Kidney (tissue), 14 donors: Measurements from ENCODE around the gene IRF1. TPM values are rescaled to one million over a fixed set of nuclear protein-coding genes. Genes with fewer than 3 reads are reported as not detected.

ENCODE experiments used
- DNase-seq, 5 donors: peaks; one replicate each; pipeline ENCODE4 v3.0.0-alpha.2; 2013 to 2020
- FAIRE-seq: peaks from 2 replicates; lab custom pipeline; 2012; peaks lifted over from hg19 to GRCh38; lab: Jason Lieb, UNC
- H3K27ac ChIP-seq, 2 donors: one replicate each; pipeline ENCODE4 v1.7.0; 2013; ENCODE audit warnings: low read depth in 2 of 2, low read length in 2 of 2, inconsistent platforms in 1 of 2
- H3K27me3 ChIP-seq: one replicate; pipeline ENCODE4 v1.7.1; 2013; ENCODE audit warnings: low read length, inconsistent platforms; ENCODE audit not compliant: control insufficient read depth, insufficient read depth
- H3K36me3 ChIP-seq, 3 donors: one replicate each; pipeline versions ENCODE4 v1.7.0 to v1.7.1; 2013; ENCODE audit warnings: low read length in 3 of 3, control low read depth in 1 of 3, inconsistent platforms in 1 of 3; ENCODE audit not compliant: insufficient read depth in 3 of 3, control insufficient read depth in 2 of 3
- H3K4me1 ChIP-seq, 3 donors: one replicate each; pipeline versions ENCODE4 v1.7.0 to v1.7.1; 2013; ENCODE audit warnings: low read length in 3 of 3, inconsistent platforms in 1 of 3, low read depth in 1 of 3; ENCODE audit not compliant: control insufficient read depth in 2 of 3, insufficient read depth in 2 of 3
- H3K4me3 ChIP-seq, 3 donors: one replicate each; pipeline versions ENCODE4 v1.7.0 to v1.8.1; 2013; ENCODE audit warnings: low read length in 3 of 3, control low read depth in 1 of 3, inconsistent platforms in 1 of 3
- H3K9ac ChIP-seq, 3 donors: one replicate each; pipeline versions ENCODE4 v1.7.0 to v1.7.1; 2013; ENCODE audit warnings: low read length in 3 of 3, control low read depth in 1 of 3, inconsistent platforms in 1 of 3
- H3K9me3 ChIP-seq, 3 donors: one replicate each; pipeline versions ENCODE4 v1.7.0 to v1.7.1; 2013; ENCODE audit warnings: low read length in 3 of 3, control low read depth in 1 of 3, inconsistent platforms in 1 of 3; ENCODE audit not compliant: control insufficient read depth in 2 of 3, insufficient read depth in 1 of 3
- intact Hi-C: fragments of 100-400 bp; cut with DNase I; formaldehyde crosslinking; loops from one replicate; pipeline ENCODE4 v1.11.1; 2022
- polyA plus RNA-seq: library from polyadenylated mRNA; stranded (reverse); fragments of 350-450 nt; fragmentation: Illumina TruSeq; extraction: RNeasy Lipid Tissue Mini Kit (QIAGEN cat#74804); gene quantifications from one replicate; pipeline ENCODE4 v1.2.3, GENCODE V29; 2014; ENCODE audit warnings: low read depth, low replicate concordance; ENCODE audit not compliant: insufficient read depth
- total RNA-seq: library from RNA; stranded (reverse); fragmentation: NEBNext Ultra II Directional; extraction: Animal tissue kit (Norgen Biotek cat#: 25700); gene quantifications from one replicate; pipeline ENCODE4 v1.2.1, GENCODE V29; 2021
- TF ChIP-seq, protein P1 (sequence below): IDR thresholded peaks from 3 replicates; pipeline ENCODE4 v1.5.1; 2012; ENCODE audit warnings: mild to moderate bottlenecking, moderate library complexity, borderline replicate concordance; ENCODE audit not compliant: insufficient read depth; ENCODE audit errors: extremely low read depth
- donor health status: control.
- donor health status: control.
- donor health status: control.
- donor health status: control.
- donor health status: control.
- donor health status: DM: yes; HTN: yes; CAD: no.
- donor health status: Normal renal cell carcinoma (clear cell type).

The IRF1 gene
- total and polyA plus RNA-seq, 2 donors from 2014 or later, result 20.5 to 55.6 TPM

DNA sequence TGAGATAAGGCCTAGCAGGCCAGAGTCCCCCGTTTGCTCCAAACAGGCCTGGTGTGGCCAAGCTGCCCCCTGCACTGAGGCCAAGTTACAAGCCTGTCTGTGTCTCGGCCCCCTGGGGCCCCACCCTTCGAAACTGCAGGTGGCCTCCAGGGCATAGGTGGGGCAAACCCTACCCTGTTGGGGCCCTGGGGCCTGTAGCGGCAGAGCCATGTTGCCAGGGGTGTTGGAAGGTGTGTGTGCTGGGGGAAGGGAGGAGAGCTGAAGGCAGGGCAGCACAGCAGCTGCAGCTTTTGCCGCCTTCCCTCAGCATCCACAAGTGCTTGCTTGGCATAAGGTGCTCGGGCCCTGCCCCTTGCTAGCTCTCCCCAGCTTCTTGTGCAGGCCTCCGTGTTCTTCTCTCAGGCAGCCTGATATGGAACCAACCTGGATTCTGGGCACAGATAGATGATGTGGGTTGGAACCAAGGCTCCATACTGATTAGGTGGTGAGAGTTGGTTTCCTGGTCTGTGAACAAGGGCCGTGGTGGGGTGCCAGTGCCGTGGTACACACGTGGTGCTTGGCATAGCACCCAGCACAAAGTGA is 12.7 kb downstream of the IRF1 start:
- Histone ChIP-seq H3K27ac (no peak overlapping the region), H3K4me1 (peaks cover 0 to 25% (median 4%) of the 10 kb centered on the region in 3 donors), H3K36me3 (no peaks in the 10 kb centered on the region), H3K9me3 (no peaks in the 10 kb centered on the region), H3K27me3 (no peaks in the 10 kb centered on the region), H3K9ac (no peak overlapping the region), H3K4me3 (no peak overlapping the region)
- DNase-seq (peak in 1 of 5 donors; percentile 56), FAIRE-seq (no peak)
- intact Hi-C loops, result no loop called here
- TF ChIP-seq, protein P1, sequence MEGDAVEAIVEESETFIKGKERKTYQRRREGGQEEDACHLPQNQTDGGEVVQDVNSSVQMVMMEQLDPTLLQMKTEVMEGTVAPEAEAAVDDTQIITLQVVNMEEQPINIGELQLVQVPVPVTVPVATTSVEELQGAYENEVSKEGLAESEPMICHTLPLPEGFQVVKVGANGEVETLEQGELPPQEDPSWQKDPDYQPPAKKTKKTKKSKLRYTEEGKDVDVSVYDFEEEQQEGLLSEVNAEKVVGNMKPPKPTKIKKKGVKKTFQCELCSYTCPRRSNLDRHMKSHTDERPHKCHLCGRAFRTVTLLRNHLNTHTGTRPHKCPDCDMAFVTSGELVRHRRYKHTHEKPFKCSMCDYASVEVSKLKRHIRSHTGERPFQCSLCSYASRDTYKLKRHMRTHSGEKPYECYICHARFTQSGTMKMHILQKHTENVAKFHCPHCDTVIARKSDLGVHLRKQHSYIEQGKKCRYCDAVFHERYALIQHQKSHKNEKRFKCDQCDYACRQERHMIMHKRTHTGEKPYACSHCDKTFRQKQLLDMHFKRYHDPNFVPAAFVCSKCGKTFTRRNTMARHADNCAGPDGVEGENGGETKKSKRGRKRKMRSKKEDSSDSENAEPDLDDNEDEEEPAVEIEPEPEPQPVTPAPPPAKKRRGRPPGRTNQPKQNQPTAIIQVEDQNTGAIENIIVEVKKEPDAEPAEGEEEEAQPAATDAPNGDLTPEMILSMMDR, result no peak

DNA sequence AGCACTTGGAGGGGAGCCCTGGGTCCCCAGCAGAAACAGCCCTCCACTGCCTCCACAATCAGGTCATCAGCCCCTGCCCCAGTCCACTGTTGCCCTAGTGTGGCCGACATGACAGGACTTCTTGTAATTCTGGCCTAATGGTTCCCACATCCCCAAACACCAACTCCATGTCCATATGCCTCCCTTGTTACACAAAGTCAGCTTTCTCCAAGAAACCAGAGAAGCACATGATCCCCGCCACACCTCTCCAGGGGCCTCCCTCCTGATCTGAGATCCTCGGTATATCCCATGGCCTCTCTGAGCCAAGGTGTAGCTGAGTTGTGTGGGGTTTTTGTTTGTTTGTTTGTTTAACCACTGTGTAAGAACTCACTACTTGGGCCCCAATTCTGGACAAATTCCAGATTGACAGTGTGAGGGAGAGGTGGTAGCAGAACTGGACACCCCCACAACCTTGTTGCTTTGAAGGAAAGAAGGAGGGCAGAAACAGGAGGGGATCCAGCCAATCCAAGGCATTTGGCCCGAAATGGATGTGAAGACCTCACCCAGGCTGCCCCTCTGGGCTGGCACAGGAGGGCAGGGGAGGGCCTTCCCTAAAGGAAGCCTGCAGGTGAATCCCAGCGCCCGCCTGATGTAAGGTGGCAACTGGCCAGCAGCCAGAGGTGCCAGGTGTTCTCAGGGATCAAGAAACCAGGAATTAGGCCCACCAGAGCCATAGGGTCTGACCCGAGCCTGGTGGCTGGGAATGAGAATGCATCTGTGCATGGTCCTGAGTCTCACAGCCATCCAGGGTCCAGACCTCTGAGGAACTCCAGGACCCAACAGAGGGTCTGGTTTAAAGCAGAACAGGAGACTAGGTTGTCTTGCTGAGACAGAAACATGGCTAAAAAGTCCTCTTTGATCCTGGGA is 13.4 kb downstream of the IRF1 start:
- TF ChIP-seq, protein P1, result no peak
- Histone ChIP-seq H3K4me1 (peaks cover 0 to 25% (median 4%) of the 10 kb centered on the region in 3 donors), H3K9me3 (no peaks in the 10 kb centered on the region), H3K9ac (no peak overlapping the region), H3K4me3 (no peak overlapping the region), H3K27me3 (no peaks in the 10 kb centered on the region), H3K27ac (no peak overlapping the region), H3K36me3 (no peaks in the 10 kb centered on the region)
- intact Hi-C loops, result no loop called here
- DNase-seq (peak in 1 of 5 donors; percentile 78), FAIRE-seq (no peak)

DNA sequence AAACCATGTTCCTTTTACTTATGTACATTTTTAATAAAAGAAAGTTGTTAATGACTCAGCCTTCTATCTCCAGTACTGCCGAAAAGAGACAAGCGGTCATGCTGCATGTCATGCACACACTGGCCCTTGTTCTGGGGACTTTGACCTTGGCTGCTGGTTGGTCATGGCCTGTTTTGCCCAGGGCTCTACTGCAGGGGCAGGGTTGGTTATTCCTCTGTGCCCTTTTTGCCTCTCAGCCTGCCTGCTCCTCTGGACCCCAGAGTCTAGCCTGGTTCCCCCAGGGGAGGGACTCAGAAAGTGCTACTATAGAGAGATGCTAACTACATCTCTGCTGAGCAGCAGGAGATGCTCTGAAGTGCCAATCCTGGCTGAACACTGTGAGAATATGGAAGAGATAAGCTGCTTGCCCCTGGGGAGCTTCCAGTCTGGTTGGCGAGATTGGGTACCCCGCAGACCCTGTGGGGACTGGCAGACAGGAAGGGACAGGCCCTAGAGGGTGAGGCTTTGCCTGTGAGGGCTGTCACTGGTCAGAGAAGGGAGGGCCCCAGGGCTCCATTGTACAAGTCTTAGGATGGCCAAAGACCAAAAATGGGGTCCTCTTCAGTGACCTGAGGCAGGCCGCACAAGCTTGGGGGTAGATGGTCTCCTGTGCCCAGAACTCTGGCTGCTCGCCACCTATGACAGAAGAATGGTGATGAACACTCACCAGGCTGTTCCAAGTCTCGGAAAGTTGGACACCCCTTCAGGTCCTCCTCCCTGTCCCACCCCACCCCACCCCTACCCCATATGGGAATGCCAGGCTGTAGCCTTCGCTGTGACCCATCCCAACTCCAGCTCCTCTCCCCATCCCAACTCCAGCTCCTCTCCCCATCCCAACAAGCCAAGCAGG is 14.3 kb downstream of the IRF1 start:
- H3K9me3 ChIP-seq, result no peaks in the 10 kb centered on the region
- TF ChIP-seq, protein P1, result no peak
- H3K4me1 ChIP-seq, result peaks cover 0 to 28% (median 4%) of the 10 kb centered on the region in 3 donors
- no peak overlapping the region for H3K4me3 ChIP-seq
- H3K36me3 ChIP-seq, result no peaks in the 10 kb centered on the region
- H3K27ac ChIP-seq, result no peak overlapping the region
- peak in 1 of 5 donors; percentile 63 for DNase-seq
- H3K27me3 ChIP-seq, result no peaks in the 10 kb centered on the region
- intact Hi-C loops, result no loop called here
- H3K9ac ChIP-seq, result no peak overlapping the region
- no peak for FAIRE-seq
